GM04504 (cell line): ENCODE measurements around the gene ACACB.

Source experiments
- DNase-seq: peaks from one replicate; pipeline ENCODE4 v3.0.0-alpha.2; 2012; ENCODE audit warnings: low read depth

The ACACB gene

GRCh38 chr12:109219938-109220337 lies 103.6 kb downstream of the ACACB start:
- DNase-seq, result no peak

GRCh38 chr12:109221277-109221931 lies 105.0 kb downstream of the ACACB start:
- DNase-seq, result no peak

GRCh38 chr12:109222062-109222461 lies 105.7 kb downstream of the ACACB start:
- DNase-seq, result no peak

- DNase-seq, result no peak
These were observed 106.1 kb downstream of the ACACB start for GRCh38 chr12:109222496-109222895.

- no peak for DNase-seq
These were observed 106.8 kb downstream of the ACACB start for GRCh38 chr12:109223211-109223610.

- no peak for DNase-seq
These were observed 107.5 kb downstream of the ACACB start for GRCh38 chr12:109223868-109224267.

GRCh38 chr12:109228664-109229063 lies 112.3 kb downstream of the ACACB start:
- no peak for DNase-seq

- no peak for DNase-seq
These were observed 113.8 kb downstream of the ACACB start for GRCh38 chr12:109230193-109230592.

GRCh38 chr12:109232731-109233130 lies 116.3 kb downstream of the ACACB start:
- DNase-seq, result no peak

GRCh38 chr12:109234012-109234411 lies 117.6 kb downstream of the ACACB start:
- no peak for DNase-seq

- DNase-seq, result no peak
These were observed 119.9 kb downstream of the ACACB start for GRCh38 chr12:109236257-109236656.

- DNase-seq, result no peak
These were observed 122.8 kb downstream of the ACACB start for GRCh38 chr12:109239179-109239578.

- DNase-seq, result no peak
These were observed 123.3 kb downstream of the ACACB start for GRCh38 chr12:109239691-109240090.

- no peak for DNase-seq
These were observed 124.0 kb downstream of the ACACB start for GRCh38 chr12:109240365-109240764.

- DNase-seq, result no peak
These were observed 125.5 kb downstream of the ACACB start for GRCh38 chr12:109241936-109242335.

- DNase-seq, result no peak
These were observed 127.7 kb downstream of the ACACB start for GRCh38 chr12:109244073-109244472.

- no peak for DNase-seq
These were observed 129.8 kb downstream of the ACACB start for GRCh38 chr12:109246221-109246620.

GRCh38 chr12:109247831-109248654 lies 131.7 kb downstream of the ACACB start:
- DNase-seq, result no peak

GRCh38 chr12:109250523-109250922 lies 134.1 kb downstream of the ACACB start:
- DNase-seq, result no peak

- no peak for DNase-seq
These were observed 136.4 kb downstream of the ACACB start for GRCh38 chr12:109252799-109253198.

- DNase-seq, result no peak
These were observed 137.6 kb downstream of the ACACB start for GRCh38 chr12:109253913-109254544.

- no peak for DNase-seq
These were observed 139.0 kb downstream of the ACACB start for GRCh38 chr12:109255377-109255776.

- DNase-seq, result no peak
These were observed 139.6 kb downstream of the ACACB start for GRCh38 chr12:109256011-109256410.
